HepG2 (cell line): ENCODE results near the gene HIPK2. TPM values are rescaled to one million over a fixed set of nuclear protein-coding genes. Genes with fewer than 3 reads are reported as not detected.

Experiments used
- ATAD3A ChIP-seq: sonication (generic); formaldehyde crosslinking; IDR thresholded peaks from 2 replicates; pipeline ENCODE4 v1.4.0; 2020; ENCODE audit warnings: missing genetic modification reagents
- FOXK1 ChIP-seq: sonication (generic); formaldehyde crosslinking; IDR thresholded peaks from 2 replicates; pipeline ENCODE4 v1.4.0; 2020; ENCODE audit warnings: low read depth, missing genetic modification reagents, borderline replicate concordance
- HCFC1 ChIP-seq: fragments of 150-350 bp; IDR thresholded peaks from 2 replicates; pipeline ENCODE4 v1.6.1; 2014; ENCODE audit warnings: low read depth, low read length
- KMT2B ChIP-seq: IDR thresholded peaks from 2 replicates; pipeline ENCODE4 v1.6.1; 2016; ENCODE audit warnings: missing genetic modification reagents, missing compliant biosample characterization
- MXD4 ChIP-seq: IDR thresholded peaks from 2 replicates; pipeline ENCODE4 v1.6.1; 2016; ENCODE audit warnings: mild to moderate bottlenecking, missing biosample characterization, missing genetic modification reagents
- PCBP1 ChIP-seq: fragments of 200-400 bp; formaldehyde crosslinking; IDR thresholded peaks from 2 replicates; pipeline ENCODE4 v1.6.1; 2017; ENCODE audit warnings: mild to moderate bottlenecking, low read depth, low read length, borderline replicate concordance
- PRDM10 ChIP-seq: sonication (generic); formaldehyde crosslinking; IDR thresholded peaks from 2 replicates; pipeline ENCODE4 v1.4.0; 2020; ENCODE audit warnings: low read depth, missing genetic modification reagents
- RBM22 ChIP-seq: fragments of 200-400 bp; formaldehyde crosslinking; optimal IDR thresholded peaks from 2 replicates; pipeline ENCODE3; 2017; ENCODE audit warnings: mild to moderate bottlenecking, low read length, moderate library complexity
- SOX5 ChIP-seq: IDR thresholded peaks from 2 replicates; pipeline ENCODE4 v1.6.1; 2016; ENCODE audit warnings: borderline replicate concordance
- TAF1 ChIP-seq: sonication (generic); formaldehyde crosslinking; IDR thresholded peaks from 2 replicates; pipeline ENCODE4 v1.4.0; 2020; ENCODE audit warnings: missing genetic modification reagents
- U2AF2 ChIP-seq: fragments of 200-400 bp; formaldehyde crosslinking; IDR thresholded peaks from 2 replicates; pipeline ENCODE4 v1.6.1; 2017; ENCODE audit warnings: low read depth, mild to moderate bottlenecking, low read length
- ZBTB40 ChIP-seq, 2 experiments: fragments of 450-650 bp in 1 of 2; sonication (generic) in 1 of 2; formaldehyde crosslinking in 1 of 2; IDR thresholded peaks; 2 replicates each; pipeline versions ENCODE4 v1.6.1 to v1.8.0; 2016 to 2022; ENCODE audit warnings: antibody characterized with exemption in 1 of 2, mild to moderate bottlenecking in 1 of 2, missing genetic modification reagents in 1 of 2
- ZIK1 ChIP-seq: sonication (generic); formaldehyde crosslinking; IDR thresholded peaks from 2 replicates; pipeline ENCODE4 v1.5.0; 2020; ENCODE audit warnings: mild to moderate bottlenecking, low read depth, missing genetic modification reagents, borderline replicate concordance
- ZNF101 ChIP-seq: sonication (generic); formaldehyde crosslinking; IDR thresholded peaks from 2 replicates; pipeline ENCODE4 v1.4.0; 2020; ENCODE audit warnings: mild to moderate bottlenecking, low read depth, missing genetic modification reagents, borderline replicate concordance
- ZNF773 ChIP-seq: sonication (generic); formaldehyde crosslinking; IDR thresholded peaks from 2 replicates; pipeline ENCODE4 v1.4.0; 2020; ENCODE audit warnings: missing genetic modification reagents, borderline replicate concordance
- ZNF782 ChIP-seq: sonication (generic); formaldehyde crosslinking; IDR thresholded peaks from 2 replicates; pipeline ENCODE4 v1.4.0; 2020; ENCODE audit warnings: missing genetic modification reagents, mild to moderate bottlenecking, borderline replicate concordance
- polyA plus RNA-seq, 8 experiments: library from polyadenylated mRNA; depleted of rRNA in 3 of 8; stranded (reverse) in 7 of 8; unstranded in 1 of 8; fragments of >200 nt; fragmentation: Illumina TruSeq in 4 of 8; extraction: Trizol in 4 of 8; gene quantifications; 2 replicates each; pipeline versions ENCODE4 v1.2.1 to v1.2.3, GENCODE V29; 2011 to 2016; ENCODE audit warnings: low read depth in 4 of 8, missing spikeins in 1 of 8, mixed read lengths in 1 of 8; ENCODE audit not compliant: insufficient read depth in 1 of 8
- total RNA-seq, 5 experiments: library from RNA; depleted of rRNA; stranded (reverse); fragments of >200 nt; fragmentation: Illumina TruSeq; extraction: Trizol; gene quantifications; 2 replicates each; pipeline ENCODE4 v1.2.3, GENCODE V29; 2016; ENCODE audit warnings: low read depth in 1 of 5

HIPK2 gene
- total and polyA plus RNA-seq, 2 of the 13 experiments (the other 11 are each of a cell fraction or from before 2014, with no cell fraction given): 14.4 to 20.2 TPM

DNA sequence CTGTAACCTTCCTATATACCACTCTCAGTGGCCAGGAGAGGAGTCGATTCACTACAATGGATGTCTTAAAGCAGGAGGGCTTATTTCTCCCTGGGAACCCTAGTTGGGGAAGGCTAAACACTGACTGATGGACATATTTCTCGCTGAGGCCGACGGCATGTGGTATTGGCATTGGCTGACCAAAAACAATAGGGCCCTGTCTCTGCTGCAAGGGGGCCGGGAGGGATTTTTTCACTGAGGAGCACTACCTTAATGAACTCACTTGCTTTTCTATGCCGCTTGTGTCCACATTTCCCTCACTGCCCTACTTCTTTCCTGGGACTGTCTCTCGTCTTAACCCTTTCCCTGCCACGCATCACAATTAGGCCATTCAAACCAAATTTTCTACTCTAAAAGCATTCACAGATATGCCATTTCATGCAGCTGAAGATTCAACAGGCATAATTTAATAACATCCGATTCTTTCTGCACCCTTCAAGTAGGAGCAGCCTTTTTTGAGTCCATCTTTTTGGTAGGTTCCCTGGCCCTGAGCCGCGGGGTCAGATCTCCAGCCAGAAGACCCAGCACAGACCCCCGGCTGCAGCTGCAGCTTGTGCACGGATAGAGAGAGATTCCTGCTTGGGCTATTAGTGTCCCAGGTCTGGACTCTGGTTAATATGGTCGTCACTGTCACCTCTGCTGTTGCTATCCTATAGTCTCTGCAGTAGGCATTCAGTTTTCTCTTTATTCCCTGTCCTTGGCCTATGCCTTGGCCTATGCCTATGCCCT lies 118.7 kb downstream of the HIPK2 start (continued):
- TF ChIP-seq ZBTB40 (IDR thresholded peaks at IDR 0.05) (no peak), ZBTB40 (CRISPR knock-in tag; IDR thresholded peaks at IDR 0.05) (no peak), MXD4 (CRISPR knock-in tag) (no peak), FOXK1 (CRISPR knock-in tag) (no peak), PRDM10 (CRISPR knock-in tag) (0 out of 2 replicates have a peak, but pooled peaks have one; percentile 28), U2AF2 (no peak), ATAD3A (no peak), ZNF101 (no peak), RBM22 (no peak), ZNF773 (no peak), ZIK1 (CRISPR knock-in tag) (no peak), PCBP1 (no peak), HCFC1 (no peak), ZNF782 (CRISPR knock-in tag) (no peak), KMT2B (no peak; the same call in 1 of the 2 replicates), SOX5 (CRISPR knock-in tag) (peak; percentile 84; the same call in 1 of the 2 replicates), TAF1 (peak; percentile 39; the same call in 1 of the 2 replicates)
